DND-41 (cell line): ENCODE measurements around the gene TSPAN1.

Source experiments
- EZH2 ChIP-seq: IDR thresholded peaks from 3 replicates; pipeline ENCODE4 v1.6.1; 2012; ENCODE audit warnings: borderline replicate concordance, low read depth, mild to moderate bottlenecking, moderate library complexity, low read length, inconsistent platforms; ENCODE audit not compliant: severe bottlenecking
- TF ChIP-seq, protein P1 (sequence below): IDR thresholded peaks from 2 replicates; pipeline ENCODE4 v1.5.1; 2012; ENCODE audit warnings: borderline replicate concordance, low read length, moderate library complexity, mild to moderate bottlenecking; ENCODE audit not compliant: poor library complexity, severe bottlenecking; ENCODE audit errors: extremely low read depth

DNA sequence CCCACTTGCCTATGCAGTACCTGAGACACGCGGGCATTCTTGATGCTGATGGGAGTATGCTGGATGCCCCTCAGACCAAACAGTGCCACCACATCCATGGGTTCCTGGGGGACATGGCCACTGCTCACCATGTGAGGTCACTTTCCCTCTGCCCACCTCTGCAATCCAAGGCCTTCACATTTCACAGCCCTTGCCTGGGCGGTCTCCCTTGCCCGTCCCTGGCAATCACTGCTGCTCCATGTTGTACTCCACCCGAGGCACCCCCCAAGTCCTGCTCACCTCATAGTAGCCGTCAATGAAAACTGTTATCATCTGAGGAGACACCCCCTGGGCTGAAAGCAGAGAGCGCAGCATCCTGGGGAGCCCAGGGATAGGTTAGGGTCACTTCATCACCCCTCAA lies 18.4 kb downstream of the TSPAN1 start:
- TF ChIP-seq EZH2: no peak
- TF ChIP-seq, protein P1, sequence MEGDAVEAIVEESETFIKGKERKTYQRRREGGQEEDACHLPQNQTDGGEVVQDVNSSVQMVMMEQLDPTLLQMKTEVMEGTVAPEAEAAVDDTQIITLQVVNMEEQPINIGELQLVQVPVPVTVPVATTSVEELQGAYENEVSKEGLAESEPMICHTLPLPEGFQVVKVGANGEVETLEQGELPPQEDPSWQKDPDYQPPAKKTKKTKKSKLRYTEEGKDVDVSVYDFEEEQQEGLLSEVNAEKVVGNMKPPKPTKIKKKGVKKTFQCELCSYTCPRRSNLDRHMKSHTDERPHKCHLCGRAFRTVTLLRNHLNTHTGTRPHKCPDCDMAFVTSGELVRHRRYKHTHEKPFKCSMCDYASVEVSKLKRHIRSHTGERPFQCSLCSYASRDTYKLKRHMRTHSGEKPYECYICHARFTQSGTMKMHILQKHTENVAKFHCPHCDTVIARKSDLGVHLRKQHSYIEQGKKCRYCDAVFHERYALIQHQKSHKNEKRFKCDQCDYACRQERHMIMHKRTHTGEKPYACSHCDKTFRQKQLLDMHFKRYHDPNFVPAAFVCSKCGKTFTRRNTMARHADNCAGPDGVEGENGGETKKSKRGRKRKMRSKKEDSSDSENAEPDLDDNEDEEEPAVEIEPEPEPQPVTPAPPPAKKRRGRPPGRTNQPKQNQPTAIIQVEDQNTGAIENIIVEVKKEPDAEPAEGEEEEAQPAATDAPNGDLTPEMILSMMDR: no peak
